Thymus (tissue), 11 donors: Measurements from ENCODE around the gene S1PR4. TPM values are rescaled to one million over a fixed set of nuclear protein-coding genes. Genes with fewer than 3 reads are reported as not detected.
"Not testable (repeated sequence)": the region's sequence is repeated elsewhere in the genome, so short reads cannot be mapped to it uniquely, and the experiment has no call there.

Experiments used
- DNase-seq, 9 donors: peaks; one replicate each; pipeline ENCODE4 v3.0.0-alpha.2; 2013; ENCODE audit warnings: low spot score in 9 of 9, low read depth in 6 of 9, missing footprints in 1 of 9
- H3K27ac ChIP-seq, 2 donors: one replicate each; pipeline ENCODE4 v1.5.1; 2013; ENCODE audit warnings: control low read depth in 1 of 2, low read depth in 1 of 2, low read length in 1 of 2, mild to moderate bottlenecking in 1 of 2, moderate library complexity in 1 of 2
- H3K27me3 ChIP-seq, 2 donors: one replicate each; pipeline ENCODE4 v1.5.1; 2013; ENCODE audit warnings: low read length in 1 of 2; ENCODE audit not compliant: control insufficient read depth in 2 of 2, insufficient read depth in 1 of 2
- H3K36me3 ChIP-seq, 2 donors: one replicate each; pipeline ENCODE4 v1.5.1; 2013; ENCODE audit warnings: low read length in 1 of 2, mild to moderate bottlenecking in 1 of 2, moderate library complexity in 1 of 2; ENCODE audit not compliant: control insufficient read depth in 2 of 2, insufficient read depth in 2 of 2
- H3K4me1 ChIP-seq, 2 donors: one replicate each; pipeline ENCODE4 v1.5.1; 2013; ENCODE audit warnings: low read length in 2 of 2; ENCODE audit not compliant: control insufficient read depth in 2 of 2, insufficient read depth in 2 of 2
- H3K4me3 ChIP-seq, 2 donors: one replicate each; pipeline ENCODE4 v1.5.1; 2013; ENCODE audit warnings: low read length in 2 of 2, control low read depth in 1 of 2, mild to moderate bottlenecking in 1 of 2
- H3K9me3 ChIP-seq, 2 donors: one replicate each; pipeline ENCODE4 v1.5.1; 2013; ENCODE audit warnings: low read length in 1 of 2, mild to moderate bottlenecking in 1 of 2; ENCODE audit not compliant: control insufficient read depth in 2 of 2, insufficient read depth in 1 of 2
- whole genome bisulfite sequencing: extraction: QIAGEN DNeasy Blood & Tissue Kit; methylation state at CpG from one replicate; pipeline ENCODE4 v1.1.7; 2013; 5-methylcytosine and 5-hydroxymethylcytosine counted together
- polyA plus RNA-seq: library from polyadenylated mRNA; stranded (reverse); fragments of 200-250 nt; gene quantifications from one replicate; pipeline ENCODE4 v1.2.3, GENCODE V29; 2013
- total RNA-seq: library from RNA; stranded (reverse); fragments of 120-200 nt; gene quantifications from one replicate; pipeline ENCODE4 v1.2.4, GENCODE V29; 2013
- donor health status: healthy.

S1PR4 gene
- total and polyA plus RNA-seq, 2 donors: 18.6 to 24.2 TPM

- H3K36me3 ChIP-seq: peaks cover 4% of the 10 kb centered on the region in 2 donors
- 96% methylated on average over 15 of the region's 15 CpGs for WGBS
- H3K27ac ChIP-seq: no peak overlapping the region
These were observed 6.5 kb upstream of the S1PR4 start for GRCh38 chr19:3171894-3172672.

GRCh38 chr19:3172673-3173000, 5.9 kb upstream of the S1PR4 start:
- H3K4me3 ChIP-seq, H3K36me3 ChIP-seq, H3K27me3 ChIP-seq, H3K9me3 ChIP-seq, H3K27ac ChIP-seq, DNase-seq: not testable (repeated sequence)
- 86% methylated on average over 6 of the region's 6 CpGs for WGBS
- H3K4me1 ChIP-seq: peaks cover 8 to 13% of the 10 kb centered on the region in 2 donors

More at GRCh38 chr19:3171894-3172672, 6.5 kb upstream of the S1PR4 start:
- peaks cover 8% of the 10 kb centered on the region in 2 donors for H3K4me1 ChIP-seq
- H3K4me3 ChIP-seq: no peak overlapping the region
- no peaks in the 10 kb centered on the region for H3K27me3 ChIP-seq
- H3K9me3 ChIP-seq: no peaks in the 10 kb centered on the region
- DNase-seq: no peak

- Histone ChIP-seq H3K27me3 (no peaks in the 10 kb centered on the region), H3K36me3 (peaks cover 0 to 4% of the 10 kb centered on the region in 2 donors), H3K4me1 (peaks cover 13 to 43% of the 10 kb centered on the region in 2 donors), H3K4me3 (no peak overlapping the region), H3K9me3 (no peaks in the 10 kb centered on the region), H3K27ac (no peak overlapping the region)
- DNase-seq: no peak
- 81% methylated on average over 17 of the region's 17 CpGs for WGBS
These were observed 2.5 kb upstream of the S1PR4 start for GRCh38 chr19:3175781-3176714.

- peaks cover 0 to 4% of the 10 kb centered on the region in 2 donors for H3K36me3 ChIP-seq
- WGBS: 77% methylated on average over 11 of the region's 11 CpGs
- H3K27me3 ChIP-seq: no peaks in the 10 kb centered on the region
- peaks cover 14 to 49% of the 10 kb centered on the region in 2 donors for H3K4me1 ChIP-seq
- no peaks in the 10 kb centered on the region for H3K9me3 ChIP-seq
- H3K4me3 ChIP-seq: no peak overlapping the region
- DNase-seq: no peak
- peak overlapping the region; percentile 25 to 32 for H3K27ac ChIP-seq
These were observed 1.7 kb upstream of the S1PR4 start for GRCh38 chr19:3176715-3177501.

- H3K27ac ChIP-seq: peak overlapping the region; percentile 78 to 89
- 5% methylated on average over 52 of the region's 52 CpGs for WGBS
- peak overlapping the region; percentile 61 to 88 for H3K4me3 ChIP-seq
- peak in 2 of 9 donors; percentile 35 to 54 for DNase-seq
- peaks cover 0 to 3% of the 10 kb centered on the region in 2 donors for H3K36me3 ChIP-seq
- peaks cover 14 to 54% of the 10 kb centered on the region in 2 donors for H3K4me1 ChIP-seq
- H3K27me3 ChIP-seq: no peaks in the 10 kb centered on the region
- H3K9me3 ChIP-seq: no peaks in the 10 kb centered on the region
These were observed 587 bp downstream of the S1PR4 start for GRCh38 chr19:3178973-3179738.

GRCh38 chr19:3179739-3180293, 1.2 kb downstream of the S1PR4 start:
- Histone ChIP-seq H3K9me3 (no peaks in the 10 kb centered on the region), H3K27me3 (no peaks in the 10 kb centered on the region), H3K4me1 (peaks cover 14 to 60% of the 10 kb centered on the region in 2 donors), H3K27ac (peak overlapping the region; percentile 78 to 89), H3K36me3 (peaks cover 0 to 6% of the 10 kb centered on the region in 2 donors), H3K4me3 (peak overlapping the region; percentile 61 to 88)
- DNase-seq: peak in 5 of 9 donors; percentile 35 to 69 (median 44)
- 5% methylated on average over 31 of the region's 31 CpGs for WGBS

- Histone ChIP-seq H3K27ac (peak overlapping the region in 1 of 2 donors; percentile 26), H3K4me1 (peaks cover 18 to 65% of the 10 kb centered on the region in 2 donors), H3K4me3 (no peak overlapping the region), H3K36me3 (peaks cover 3 to 6% of the 10 kb centered on the region in 2 donors), H3K9me3 (no peaks in the 10 kb centered on the region), H3K27me3 (no peaks in the 10 kb centered on the region)
- no peak for DNase-seq
- WGBS: 87% methylated on average over 13 of the region's 13 CpGs
These were observed 5.4 kb downstream of the S1PR4 start for GRCh38 chr19:3183721-3184641.
